SK-N-MC (cell line): ENCODE measurements around the gene TACC3.

Source experiments
- EZH2 ChIP-seq: fragments of 200-600 bp; sonication (generic); IDR thresholded peaks from one replicate; pipeline ENCODE4 v1.6.1; 2017; ENCODE audit warnings: antibody characterized with exemption
- FOXP2 ChIP-seq: optimal IDR thresholded peaks from 2 replicates; pipeline ENCODE3; 2011; ENCODE audit warnings: mild to moderate bottlenecking, moderate library complexity; ENCODE audit not compliant: insufficient read depth; ENCODE audit errors: extremely low read length, control extremely low read depth
- POLR2AphosphoS5 ChIP-seq: IDR thresholded peaks from 2 replicates; pipeline ENCODE4 v1.6.1; 2012; ENCODE audit warnings: mild to moderate bottlenecking, low read depth, low read length, borderline replicate concordance

- TF ChIP-seq EZH2: no peak
- no peak for TF ChIP-seq POLR2AphosphoS5
- TF ChIP-seq FOXP2: no peak
Observed at GRCh38 chr4:1743551-1743950, 22.2 kb downstream of the TACC3 start.
